ENCODE results near the gene SLC6A19. TPM values are rescaled to one million over a fixed set of nuclear protein-coding genes. Genes with fewer than 3 reads are reported as not detected.

SLC6A19 gene
- total RNA-seq, 1 experiment from 2014 or later: not detected

- no peak for DNase-seq (ENCODE audit: extremely low read depth, low read depth)
Measured at GRCh38 chr5:1164696-1165630, 36.4 kb upstream of the SLC6A19 start.

GRCh38 chr5:1165864-1166263, 35.5 kb upstream of the SLC6A19 start:
- DNase-seq (ENCODE audit: extremely low read depth, low read depth): no peak

GRCh38 chr5:1166370-1166769, 35.0 kb upstream of the SLC6A19 start:
- no peak for DNase-seq (ENCODE audit: extremely low read depth, low read depth)

DNA sequence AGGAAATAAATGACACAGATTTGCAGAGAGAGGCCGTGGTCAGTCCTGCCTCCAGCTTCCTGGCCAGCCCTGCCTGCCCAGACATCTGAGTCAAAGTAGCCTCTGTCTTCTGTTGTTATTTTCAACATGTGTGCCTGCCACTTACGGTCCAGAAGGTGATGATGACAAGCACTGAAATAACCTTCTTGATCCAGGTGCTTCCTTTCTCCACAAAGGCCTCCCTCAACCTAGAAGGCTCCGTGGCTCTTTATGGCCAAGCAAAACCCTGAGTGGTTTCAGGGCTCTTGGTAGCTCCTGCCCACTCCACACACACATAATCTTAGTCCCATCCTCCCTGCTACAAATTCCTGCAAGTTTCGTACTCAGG, 34.1 kb upstream of the SLC6A19 start:
- no peak for DNase-seq (ENCODE audit: extremely low read depth, low read depth)

- peak; percentile 70 for DNase-seq (ENCODE audit: extremely low read depth, low read depth)
Measured at GRCh38 chr5:1167728-1168709, 33.4 kb upstream of the SLC6A19 start.

DNA sequence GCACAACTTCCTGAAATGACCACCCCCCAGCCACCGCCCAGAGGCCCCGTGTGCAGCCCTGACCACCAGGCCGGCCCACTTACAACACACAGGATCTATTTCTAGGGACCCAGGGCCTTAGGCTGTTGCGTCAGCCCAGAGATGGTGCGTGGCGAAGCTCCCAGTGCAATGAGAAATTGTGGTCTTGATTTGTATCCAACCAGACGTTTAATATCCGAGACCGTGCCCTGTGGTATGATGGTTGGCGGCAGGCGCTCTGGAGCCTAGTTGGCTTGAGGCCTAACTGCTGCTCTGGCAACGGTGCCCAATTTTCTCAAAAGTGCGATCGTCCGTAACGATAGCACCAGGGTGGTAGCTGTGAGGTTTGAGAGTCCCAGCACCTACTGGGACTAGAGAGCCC, 32.6 kb upstream of the SLC6A19 start:
- DNase-seq (ENCODE audit: extremely low read depth, low read depth): no peak

DNA sequence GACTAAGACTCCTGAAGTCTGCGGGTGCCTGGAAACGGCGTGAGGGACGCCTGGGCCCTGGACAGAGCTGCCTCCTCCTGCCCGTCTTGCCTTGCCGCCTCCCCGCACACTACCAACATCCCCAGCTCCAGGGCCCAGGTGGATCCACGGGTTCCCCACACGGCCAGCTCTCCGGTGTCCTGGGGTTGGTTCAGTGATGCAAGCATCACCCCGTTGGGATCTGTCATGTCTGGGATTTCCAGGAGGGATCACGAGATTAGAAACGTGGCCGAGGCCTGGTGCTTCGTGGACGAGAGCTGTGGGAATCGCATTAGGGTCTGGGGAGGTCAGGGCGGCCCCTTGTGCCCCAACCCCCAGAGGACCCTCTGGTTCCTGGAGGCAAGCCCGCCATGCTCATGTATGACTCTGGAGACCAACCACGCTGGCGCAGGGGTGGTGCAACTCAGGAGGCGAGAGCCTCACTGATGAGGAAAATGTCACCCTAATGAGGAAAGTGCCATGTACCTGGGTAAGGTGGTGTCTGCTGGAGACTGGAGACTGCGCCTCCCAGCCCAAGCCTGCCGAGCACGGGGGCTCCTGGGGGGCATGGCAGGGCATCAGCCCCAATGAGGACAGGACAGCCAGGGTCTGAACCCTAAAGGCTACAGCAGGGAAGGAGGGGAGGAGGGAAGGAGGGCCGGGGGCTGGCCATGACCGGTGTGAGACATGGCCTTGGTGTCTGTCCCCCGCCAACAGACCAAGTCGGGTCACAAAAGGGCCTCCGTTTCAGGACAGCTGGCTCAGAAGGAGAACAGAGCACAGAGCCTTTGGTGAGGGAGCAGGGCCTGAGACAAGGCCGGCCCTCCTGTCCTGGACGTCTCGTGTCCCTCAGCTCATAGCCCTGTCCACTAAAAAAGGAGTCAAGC, 31.9 kb upstream of the SLC6A19 start:
- no peak for DNase-seq (ENCODE audit: extremely low read depth, low read depth)

- DNase-seq (ENCODE audit: extremely low read depth, low read depth): no peak
Measured at GRCh38 chr5:1171340-1171941, 30.0 kb upstream of the SLC6A19 start.

GRCh38 chr5:1172007-1172581, 29.3 kb upstream of the SLC6A19 start:
- DNase-seq (ENCODE audit: extremely low read depth, low read depth): no peak

GRCh38 chr5:1172670-1173404, 28.6 kb upstream of the SLC6A19 start:
- DNase-seq (ENCODE audit: extremely low read depth, low read depth): no peak

DNA sequence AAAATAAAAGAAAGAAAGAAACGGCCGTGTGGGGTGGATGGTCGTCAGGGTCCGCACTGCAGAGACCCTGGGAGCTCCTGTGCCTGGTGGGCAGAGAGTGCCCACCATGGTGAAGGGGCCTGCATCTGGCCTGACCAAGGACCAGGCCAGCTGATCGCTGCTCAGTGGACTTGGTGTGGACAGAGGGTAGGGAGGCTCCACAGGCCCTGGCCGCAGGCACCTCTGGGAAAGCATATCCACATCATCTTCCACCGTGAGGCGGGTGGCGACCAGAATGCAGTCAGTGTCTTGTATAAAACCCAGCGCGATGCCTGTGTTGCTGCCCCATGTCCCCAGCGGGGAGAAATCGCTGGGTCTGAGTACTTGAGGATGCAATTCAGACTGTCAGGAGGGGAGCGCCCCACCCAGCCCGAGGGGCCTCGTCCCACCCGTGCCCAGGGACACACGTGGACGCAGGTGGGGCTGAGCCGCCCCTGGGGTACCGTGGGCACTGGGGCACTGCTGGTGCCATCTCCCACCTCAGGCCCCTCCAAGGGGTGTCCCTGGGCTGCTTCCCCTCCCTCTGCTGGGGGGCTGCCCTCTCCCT, 27.8 kb upstream of the SLC6A19 start:
- DNase-seq (ENCODE audit: extremely low read depth, low read depth): no peak

- peak; percentile 79 for DNase-seq (ENCODE audit: extremely low read depth, low read depth)
Measured at GRCh38 chr5:1174122-1174936, 27.1 kb upstream of the SLC6A19 start.

DNA sequence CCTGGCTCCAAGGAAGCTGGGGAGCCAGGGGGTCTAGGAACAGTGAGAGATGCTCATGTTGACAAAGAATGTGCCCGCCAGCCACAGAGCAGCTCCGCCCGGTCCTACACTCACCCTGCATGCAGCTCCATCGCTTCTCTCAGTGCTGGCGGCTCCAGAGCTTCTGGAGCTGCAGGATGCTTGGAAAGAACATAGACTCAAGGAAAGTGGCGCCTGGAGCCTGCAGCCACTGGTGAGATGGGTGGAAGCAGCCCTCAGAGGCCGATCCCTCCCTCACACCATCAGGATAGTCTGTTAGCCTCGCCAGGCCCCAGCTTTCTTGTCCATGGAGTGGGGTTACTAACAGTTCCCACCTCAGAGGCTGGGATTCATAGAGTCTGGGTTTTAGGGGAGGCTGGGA, 26.4 kb upstream of the SLC6A19 start:
- no peak for DNase-seq (ENCODE audit: extremely low read depth, low read depth)

- no peak for DNase-seq (ENCODE audit: extremely low read depth, low read depth)
Measured at GRCh38 chr5:1175801-1176472, 25.5 kb upstream of the SLC6A19 start.

GRCh38 chr5:1176473-1177391, 24.7 kb upstream of the SLC6A19 start:
- DNase-seq (ENCODE audit: extremely low read depth, low read depth): no peak

Data from NCI-H460 (cell line).